Psoas muscle (tissue), 8 donors: ENCODE measurements around the gene CDK5. TPM values are rescaled to one million over a fixed set of nuclear protein-coding genes. Genes with fewer than 3 reads are reported as not detected.

Source experiments
- ATAC-seq, 4 donors: fragments of 200-7000 bp; cut with Tn5 transposase; one replicate each; pipeline ENCODE4 v1.9.1; 2020; ENCODE audit warnings: moderate library complexity in 3 of 4, mild to moderate bottlenecking in 2 of 4
- DNase-seq, 2 donors: peaks; one replicate each; pipeline ENCODE4 v3.0.0-alpha.2; 2020
- H3K27ac ChIP-seq: fragments of 200-600 bp; one replicate; pipeline ENCODE4 v1.8.0; 2022
- H3K27me3 ChIP-seq, 3 donors: fragments of 200-600 bp in 1 of 3; one replicate each; pipeline versions ENCODE4 v1.6.1 to v1.8.0; 2013 to 2022; ENCODE audit warnings: low read length in 2 of 3, mild to moderate bottlenecking in 2 of 3, moderate library complexity in 1 of 3; ENCODE audit not compliant: insufficient read depth in 3 of 3
- H3K36me3 ChIP-seq, 2 donors: fragments of 200-600 bp in 1 of 2; one replicate each; pipeline versions ENCODE4 v1.6.1 to v1.8.0; 2013 to 2022; ENCODE audit warnings: low read depth in 1 of 2, mild to moderate bottlenecking in 1 of 2, moderate library complexity in 1 of 2; ENCODE audit not compliant: insufficient read depth in 1 of 2
- H3K4me1 ChIP-seq: fragments of 200-600 bp; one replicate; pipeline ENCODE4 v1.8.0; 2022
- H3K4me3 ChIP-seq: fragments of 200-600 bp; one replicate; pipeline ENCODE4 v1.8.0; 2022; ENCODE audit warnings: mild to moderate bottlenecking
- H3K9me3 ChIP-seq: fragments of 200-600 bp; one replicate; pipeline ENCODE4 v1.8.0; 2022
- CTCF ChIP-seq: fragments of 200-600 bp; IDR thresholded peaks from one replicate; pipeline ENCODE4 v1.8.0; 2022; ENCODE audit warnings: antibody characterized with exemption
- WGBS, 3 donors: extraction: QIAGEN DNeasy Blood & Tissue Kit; methylation state at CpG; one replicate each; pipeline versions ENCODE4 v1.1.6 to v1.1.7; 2013; 5-methylcytosine and 5-hydroxymethylcytosine counted together
- intact Hi-C, 2 donors: fragments of 100-400 bp; cut with DNase I; formaldehyde crosslinking; loops; one replicate each; pipeline versions ENCODE4 v1.11.0 to v1.14.2; 2022
- polyA plus RNA-seq, 3 donors: library from polyadenylated mRNA; stranded (reverse); fragments of 200-250 nt; gene quantifications; one replicate each; pipeline ENCODE4 v1.2.3, GENCODE V29; 2013
- total RNA-seq, 4 donors: library from RNA; stranded (reverse); fragmentation: NEBNext Ultra II Directional in 2 of 4; extraction: Animal tissue kit (Norgen Biotek cat#: 25700) in 2 of 4; gene quantifications; one replicate each; pipeline versions ENCODE4 v1.2.1 to v1.2.4, GENCODE V29; 2021 to 2023
- donor health status: healthy with polysubstance abuse.
- donor health status: DM: no; HTN: no; CAD: no; lungs with moderate emphysema.
- donor health status: Bipolar disorder and iron deficiency.
- donor health status: healthy.
- donor health status: DM: yes; HTN: yes; CAD: no.
- donor health status: DM: no; HTN: no; CAD: no.
- donor health status: DM: no; HTN: no; CAD: no.
- donor health status: DM: yes; HTN: yes; CAD: no.

The CDK5 gene
- total and polyA plus RNA-seq, 7 donors: 3.8 to 15.2 (median 5.8) TPM

DNA sequence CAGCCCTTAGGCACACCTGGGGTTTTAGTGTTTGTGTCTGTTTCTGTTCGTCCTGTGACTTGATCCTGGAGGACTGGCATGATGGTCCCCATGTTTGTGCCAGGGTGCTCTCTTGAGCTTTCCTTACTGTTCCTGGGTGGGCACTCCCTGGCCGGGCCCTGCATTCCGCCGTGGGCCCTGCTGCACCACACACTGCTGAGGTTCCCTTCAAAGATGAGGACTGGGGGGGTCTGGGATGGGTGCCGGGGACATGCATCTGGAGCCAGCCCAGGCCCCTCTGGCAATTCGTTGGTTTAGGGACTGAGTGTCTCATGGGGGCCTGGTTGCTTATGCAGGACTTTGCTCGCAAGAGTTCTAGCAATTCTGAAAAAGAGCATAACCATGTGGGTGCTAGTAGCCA lies 33.3 kb upstream of the CDK5 start:
- H3K27me3 ChIP-seq: no peaks in the 10 kb centered on the region
- no peak overlapping the region for H3K4me3 ChIP-seq
- WGBS, 3 donors: 77 to 87% (median 83%) methylated on average over 7 of the region's 7 CpGs
- TF ChIP-seq CTCF: no peak
- intact Hi-C loops: no loop called here
- peaks cover 18% of the 10 kb centered on the region for H3K4me1 ChIP-seq
- no peak overlapping the region for H3K27ac ChIP-seq
- ATAC-seq (no peak), DNase-seq (no peak)
- no peaks in the 10 kb centered on the region for H3K9me3 ChIP-seq
- peaks cover 0 to 8% of the 10 kb centered on the region in 2 donors for H3K36me3 ChIP-seq

- Histone ChIP-seq H3K27me3 (no peaks in the 10 kb centered on the region), H3K4me1 (peaks cover 22% of the 10 kb centered on the region), H3K4me3 (no peak overlapping the region), H3K9me3 (no peaks in the 10 kb centered on the region), H3K36me3 (peaks cover 0 to 8% of the 10 kb centered on the region in 2 donors), H3K27ac (peak overlapping the region; percentile 84)
- DNase-seq (no peak), ATAC-seq (no peak)
- no peak for TF ChIP-seq CTCF
- WGBS, 3 donors: 63 to 68% (median 65%) methylated on average over 20 to 22 of the region's 22 CpGs
- intact Hi-C loops: loop anchor here in 1 of 2 donors (2.0 kb wide), 1 partner anchor 21 kb away; no protein-coding TSS in a partner anchor
These were observed 32.4 kb upstream of the CDK5 start for GRCh38 chr7:151089893-151090730.

DNA sequence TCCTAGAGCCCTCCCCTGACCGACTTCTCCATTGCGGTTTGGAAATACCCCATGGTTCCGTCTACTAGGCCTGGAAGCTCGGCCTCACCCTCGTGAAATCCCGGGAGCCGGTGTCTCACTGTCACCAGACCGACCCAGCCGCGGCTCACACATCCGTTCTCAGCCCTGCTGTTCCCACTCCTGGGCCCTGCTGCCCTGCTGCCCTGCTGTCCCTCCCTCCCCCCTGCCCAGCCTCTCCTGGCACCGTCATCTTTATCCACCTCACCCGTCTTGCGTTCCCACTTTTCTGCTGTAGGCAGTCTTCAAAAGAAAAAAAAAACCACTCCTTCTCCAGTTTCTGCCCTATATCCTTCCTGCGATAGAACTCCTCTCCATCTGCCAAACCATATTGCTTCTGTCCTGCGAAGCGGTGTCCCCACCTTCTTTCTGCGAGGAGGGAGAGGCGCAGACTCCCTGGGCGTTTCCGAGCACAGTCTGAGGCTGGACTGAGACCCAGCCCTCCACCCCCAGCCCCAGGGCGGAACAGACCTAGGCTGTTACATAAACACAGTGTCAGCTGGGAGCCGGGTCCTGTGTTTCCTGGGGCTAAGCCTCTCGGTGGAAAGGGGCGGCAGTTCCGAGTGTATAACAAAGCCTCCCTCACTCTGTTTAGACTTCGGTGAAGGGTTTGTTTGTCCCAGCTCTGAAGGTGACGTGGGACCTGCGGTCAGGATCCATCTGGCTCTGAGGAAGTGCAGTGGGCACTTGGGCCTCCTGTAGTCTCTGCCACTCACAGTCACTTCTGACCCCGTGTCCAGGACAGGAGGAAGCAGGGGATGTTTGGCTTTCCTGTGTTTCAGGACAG lies 31.4 kb upstream of the CDK5 start:
- peak overlapping the region; percentile 84 for H3K27ac ChIP-seq
- peaks cover 24% of the 10 kb centered on the region for H3K4me1 ChIP-seq
- H3K4me3 ChIP-seq: peak overlapping the region; percentile 86
- no peak for TF ChIP-seq CTCF
- 54 to 58% (median 54%) methylated on average over 30 of the region's 30 CpGs for WGBS, 3 donors
- intact Hi-C loops: loop anchor here in 1 of 2 donors (2.0 kb wide), 1 partner anchor 22 kb away; no protein-coding TSS in a partner anchor
- ATAC-seq: no peak
- peaks cover 0 to 8% of the 10 kb centered on the region in 2 donors for H3K36me3 ChIP-seq
- peak; percentile 72 to 83 for DNase-seq
- H3K27me3 ChIP-seq: no peaks in the 10 kb centered on the region
- no peaks in the 10 kb centered on the region for H3K9me3 ChIP-seq

- peak overlapping the region; percentile 86 for H3K4me3 ChIP-seq
- 50 to 64% (median 54%) methylated on average over 16 of the region's 16 CpGs for WGBS, 3 donors
- no peaks in the 10 kb centered on the region for H3K27me3 ChIP-seq
- ATAC-seq (no peak), DNase-seq (peak in 1 of 2 donors; percentile 25)
- no peak for TF ChIP-seq CTCF
- H3K9me3 ChIP-seq: no peaks in the 10 kb centered on the region
- peak overlapping the region; percentile 84 for H3K27ac ChIP-seq
- intact Hi-C loops: loop anchor here in 1 of 2 donors (2.0 kb wide), 1 partner anchor 23 kb away; no protein-coding TSS in a partner anchor
- peaks cover 30% of the 10 kb centered on the region for H3K4me1 ChIP-seq
- H3K36me3 ChIP-seq: peaks cover 0 to 8% of the 10 kb centered on the region in 2 donors
These were observed 30.5 kb upstream of the CDK5 start for GRCh38 chr7:151088019-151088855.
